ENCODE measurements around the gene BFSP2.

Gene BFSP2

DNA sequence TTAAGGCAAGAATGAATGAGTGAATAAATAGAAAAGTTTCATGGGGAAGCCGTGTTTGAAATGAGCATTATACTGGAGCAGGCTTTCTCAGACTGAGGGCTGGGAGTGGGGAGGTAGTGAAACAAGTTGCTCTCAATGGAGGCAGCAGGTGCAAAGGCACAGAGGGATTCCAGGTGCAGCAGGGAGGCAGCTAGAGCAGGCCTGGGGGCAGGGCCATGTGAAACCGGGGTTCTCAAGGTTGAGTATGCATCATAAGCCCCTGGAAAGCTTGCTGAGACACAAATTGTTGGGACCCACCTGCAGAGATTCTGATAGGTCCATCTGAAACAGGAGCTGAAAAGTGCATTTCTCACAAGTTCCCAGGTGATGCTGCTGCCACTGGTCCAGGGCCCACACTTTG is 45.3 kb downstream of the BFSP2 start:
- CTCF ChIA-PET = no interaction called here
- no peak overlapping the region for H3K27ac ChIP-seq
- POLR2A ChIA-PET (ENCODE audit: low non-redundant PET) = no interaction called here
- DNase-seq (ENCODE audit: low spot score) = no peak
- TF ChIP-seq CTCF (conservative IDR thresholded peaks at IDR 0.05; ENCODE audit: low read depth) = no peak

- H3K27ac ChIP-seq = no peak overlapping the region
- no peak for TF ChIP-seq CTCF (conservative IDR thresholded peaks at IDR 0.05; ENCODE audit: low read depth)
- ChIA-PET POLR2A (ENCODE audit: low non-redundant PET) (no interaction called here), CTCF (interaction anchor here (0.7 kb wide), 1 partner anchor 912 kb away, joined by 3 read pairs; no protein-coding TSS in a partner anchor)
- no peak for DNase-seq (ENCODE audit: low spot score)
Measured at GRCh38 chr3:133447750-133448477, 48.1 kb downstream of the BFSP2 start.

- no peak for TF ChIP-seq CTCF (conservative IDR thresholded peaks at IDR 0.05; ENCODE audit: low read depth)
- ChIA-PET POLR2A (ENCODE audit: low non-redundant PET) (no interaction called here), CTCF (interaction anchor here (0.8 kb wide), 2 partner anchors 25 to 212 kb away, joined by 4 read pairs; no protein-coding TSS in a partner anchor)
- no peak for DNase-seq (ENCODE audit: low spot score)
- H3K27ac ChIP-seq = no peak overlapping the region
Measured at GRCh38 chr3:133448478-133449122, 48.7 kb downstream of the BFSP2 start.

DNA sequence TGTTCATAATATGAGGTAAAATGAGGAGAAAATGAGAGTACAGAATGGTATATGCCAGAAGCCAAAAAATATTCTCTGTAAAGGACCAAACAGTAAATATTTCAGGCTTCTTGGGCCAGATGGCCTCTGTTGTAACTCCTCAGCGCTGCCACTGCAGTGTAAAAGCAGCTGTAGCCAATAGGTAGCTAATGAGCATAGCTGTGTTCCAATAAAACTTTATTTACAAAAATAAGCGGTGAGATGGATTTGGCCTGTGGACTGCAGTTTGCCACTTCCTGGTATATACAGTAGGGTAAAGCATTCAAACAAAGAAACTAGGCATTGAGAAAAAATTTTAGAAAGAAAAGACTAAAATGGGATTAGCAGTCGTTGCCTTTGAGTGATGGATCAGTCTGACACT is 51.5 kb downstream of the BFSP2 start:
- CTCF ChIA-PET = interaction anchor here (0.6 kb wide), 1 partner anchor 14 kb away, joined by 4 read pairs; no protein-coding TSS in a partner anchor
- no peak for TF ChIP-seq CTCF (conservative IDR thresholded peaks at IDR 0.05; ENCODE audit: low read depth)
- no peak overlapping the region for H3K27ac ChIP-seq
- DNase-seq (ENCODE audit: low spot score) = no peak
- POLR2A ChIA-PET (ENCODE audit: low non-redundant PET) = no interaction called here

DNA sequence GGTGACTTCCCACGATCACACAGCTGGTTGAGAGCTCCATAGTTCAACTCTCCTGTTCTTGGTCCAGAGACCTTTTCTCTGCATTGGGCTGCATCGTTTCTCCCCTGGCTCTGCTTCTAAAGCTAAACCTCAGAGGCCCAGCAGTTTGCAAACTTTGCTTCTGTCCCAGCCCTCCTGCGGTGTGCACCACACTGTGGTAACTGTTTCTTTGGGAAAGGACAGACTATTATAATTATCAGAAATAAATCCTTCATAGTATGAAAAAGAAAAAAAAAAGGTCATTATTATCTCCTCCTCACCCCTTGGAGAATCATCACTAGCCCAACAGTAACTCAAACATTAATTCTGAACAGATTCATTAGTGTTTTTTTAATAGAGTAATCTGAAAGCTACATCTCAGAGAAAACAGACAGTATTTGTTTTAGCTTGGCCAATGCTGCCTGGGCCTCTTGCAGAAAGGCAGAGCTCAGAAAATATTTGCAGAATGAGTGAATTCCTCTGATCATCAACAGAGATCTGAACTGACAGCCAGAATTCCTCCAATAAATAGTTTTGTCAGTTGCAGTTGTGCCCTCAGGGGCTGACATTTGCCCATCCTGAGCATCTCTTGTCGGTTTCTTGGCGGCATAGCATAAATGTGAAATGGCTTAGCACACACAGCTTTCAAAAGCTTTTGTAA is 52.9 kb downstream of the BFSP2 start:
- POLR2A ChIA-PET (ENCODE audit: low non-redundant PET) = no interaction called here
- CTCF ChIA-PET = no interaction called here
- no peak overlapping the region for H3K27ac ChIP-seq
- no peak for DNase-seq (ENCODE audit: low spot score)
- TF ChIP-seq CTCF (conservative IDR thresholded peaks at IDR 0.05; ENCODE audit: low read depth) = no peak

GRCh38 chr3:133453383-133453782 is 53.5 kb downstream of the BFSP2 start:
- TF ChIP-seq CTCF (conservative IDR thresholded peaks at IDR 0.05; ENCODE audit: low read depth) = no peak
- H3K27ac ChIP-seq = no peak overlapping the region
- no peak for DNase-seq (ENCODE audit: low spot score)
- ChIA-PET CTCF (interaction anchor here (0.7 kb wide), 1 partner anchor 700 kb away, joined by 3 read pairs; no protein-coding TSS in a partner anchor), POLR2A (ENCODE audit: low non-redundant PET) (no interaction called here)
